ENCODE results near the gene SLC26A3. TPM values are rescaled to one million over a fixed set of nuclear protein-coding genes. Genes with fewer than 3 reads are reported as not detected.

SLC26A3 gene
- total and polyA plus RNA-seq, 12 donors: 0.03 to 0.50 (median 0.43) TPM; not detected in 8

DNA sequence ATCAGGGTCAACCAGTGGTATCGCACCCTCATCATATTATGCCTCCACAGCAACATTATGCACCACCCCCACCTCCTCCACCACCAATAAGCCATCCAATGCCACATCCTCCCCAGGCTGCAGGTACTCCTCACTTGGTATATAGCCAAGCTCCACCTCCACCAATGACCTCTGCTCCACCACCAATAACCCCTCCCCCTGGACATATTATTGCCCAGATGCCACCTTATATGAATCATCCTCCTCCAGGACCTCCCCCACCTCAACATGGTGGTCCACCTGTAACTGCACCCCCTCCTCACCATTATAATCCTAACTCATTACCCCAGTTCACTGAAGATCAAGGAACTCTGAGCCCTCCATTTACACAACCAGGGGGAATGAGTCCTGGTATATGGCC lies 44.4 kb downstream of the SLC26A3 start:
- Histone ChIP-seq H3K36me3 (replicated peaks in 1 of 2) (peaks cover 0 to 55% of the 10 kb centered on the region in 2 donors), H3K27me3 (no peaks in the 10 kb centered on the region), H3K4me3 (no peak overlapping the region), H3K4me1 (replicated peaks in 1 of 2) (no peaks in the 10 kb centered on the region), H3K9me3 (replicated peaks in 1 of 3) (no peaks in the 10 kb centered on the region), H3K27ac (no peak overlapping the region)
- no peak for DNase-seq
- intact Hi-C loops (cut with DNase I): no loop called here
- TF ChIP-seq, protein P1, sequence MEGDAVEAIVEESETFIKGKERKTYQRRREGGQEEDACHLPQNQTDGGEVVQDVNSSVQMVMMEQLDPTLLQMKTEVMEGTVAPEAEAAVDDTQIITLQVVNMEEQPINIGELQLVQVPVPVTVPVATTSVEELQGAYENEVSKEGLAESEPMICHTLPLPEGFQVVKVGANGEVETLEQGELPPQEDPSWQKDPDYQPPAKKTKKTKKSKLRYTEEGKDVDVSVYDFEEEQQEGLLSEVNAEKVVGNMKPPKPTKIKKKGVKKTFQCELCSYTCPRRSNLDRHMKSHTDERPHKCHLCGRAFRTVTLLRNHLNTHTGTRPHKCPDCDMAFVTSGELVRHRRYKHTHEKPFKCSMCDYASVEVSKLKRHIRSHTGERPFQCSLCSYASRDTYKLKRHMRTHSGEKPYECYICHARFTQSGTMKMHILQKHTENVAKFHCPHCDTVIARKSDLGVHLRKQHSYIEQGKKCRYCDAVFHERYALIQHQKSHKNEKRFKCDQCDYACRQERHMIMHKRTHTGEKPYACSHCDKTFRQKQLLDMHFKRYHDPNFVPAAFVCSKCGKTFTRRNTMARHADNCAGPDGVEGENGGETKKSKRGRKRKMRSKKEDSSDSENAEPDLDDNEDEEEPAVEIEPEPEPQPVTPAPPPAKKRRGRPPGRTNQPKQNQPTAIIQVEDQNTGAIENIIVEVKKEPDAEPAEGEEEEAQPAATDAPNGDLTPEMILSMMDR (IDR thresholded peaks at IDR 0.05): no peak
- TF ChIP-seq POLR2A (IDR thresholded peaks at IDR 0.05): no peak
- WGBS, 4 donors: 92 to 100% (median 100%) methylated on average over 1 of the region's 1 CpG

- TF ChIP-seq, protein P1 (IDR thresholded peaks at IDR 0.05): no peak
- TF ChIP-seq POLR2A (IDR thresholded peaks at IDR 0.05): no peak
- no peak for DNase-seq
- Histone ChIP-seq H3K27me3 (no peaks in the 10 kb centered on the region), H3K4me1 (replicated peaks in 1 of 2) (no peaks in the 10 kb centered on the region), H3K4me3 (no peak overlapping the region), H3K36me3 (replicated peaks in 1 of 2) (peaks cover 0 to 82% of the 10 kb centered on the region in 2 donors), H3K9me3 (replicated peaks in 1 of 3) (no peaks in the 10 kb centered on the region), H3K27ac (no peak overlapping the region)
- intact Hi-C loops (cut with DNase I): no loop called here
- whole genome bisulfite sequencing, 4 donors: 95 to 100% (median 99%) methylated on average over 2 of the region's 2 CpGs
These were observed 48.4 kb downstream of the SLC26A3 start for GRCh38 chr7:107754642-107755041.

DNA sequence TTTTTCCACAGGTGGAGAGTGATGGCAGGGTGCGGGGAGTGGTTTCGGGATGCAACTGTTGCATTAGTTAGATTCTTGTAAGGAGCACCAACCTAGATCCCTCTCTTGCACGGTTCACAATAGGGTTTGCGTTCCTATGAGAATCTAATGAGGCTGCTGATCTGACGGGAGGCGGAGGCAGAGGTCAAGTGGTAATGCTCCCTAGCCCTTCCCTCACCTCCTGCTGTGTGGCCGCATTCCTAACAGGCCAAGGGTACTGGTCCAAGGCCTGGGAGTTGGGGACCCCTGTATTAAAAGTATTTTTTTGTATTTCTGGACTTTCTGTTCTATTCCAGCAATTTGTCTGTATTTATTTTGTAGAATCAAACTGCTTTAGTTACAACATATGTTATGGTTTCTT lies 51.9 kb downstream of the SLC26A3 start:
- Histone ChIP-seq H3K4me1 (replicated peaks in 1 of 2) (peaks cover 0 to 18% of the 10 kb centered on the region in 2 donors), H3K9me3 (replicated peaks in 1 of 3) (no peaks in the 10 kb centered on the region), H3K27me3 (no peaks in the 10 kb centered on the region), H3K27ac (no peak overlapping the region), H3K4me3 (no peak overlapping the region), H3K36me3 (replicated peaks in 1 of 2) (peaks cover 0 to 56% of the 10 kb centered on the region in 2 donors)
- DNase-seq: no peak
- intact Hi-C loops (cut with DNase I): no loop called here
- 90 to 97% (median 95%) methylated on average over 7 of the region's 7 CpGs for WGBS, 4 donors
- TF ChIP-seq, protein P1 (IDR thresholded peaks at IDR 0.05): no peak
- no peak for TF ChIP-seq POLR2A (IDR thresholded peaks at IDR 0.05)

GRCh38 chr7:107746006-107746405 lies 57.0 kb downstream of the SLC26A3 start:
- H3K27me3 ChIP-seq: no peaks in the 10 kb centered on the region
- no peak overlapping the region for H3K27ac ChIP-seq
- TF ChIP-seq, protein P1 (IDR thresholded peaks at IDR 0.05): no peak
- TF ChIP-seq POLR2A (IDR thresholded peaks at IDR 0.05): no peak
- intact Hi-C loops (cut with DNase I): loop anchor here in 1 of 2 donors (10.0 kb wide), 1 partner anchor 129 kb away; no protein-coding TSS in a partner anchor
- H3K4me3 ChIP-seq: no peak overlapping the region
- no peak for DNase-seq
- H3K9me3 ChIP-seq (replicated peaks in 1 of 3): no peaks in the 10 kb centered on the region
- peaks cover 12 to 39% of the 10 kb centered on the region in 2 donors for H3K4me1 ChIP-seq (replicated peaks in 1 of 2)
- peaks cover 0 to 12% of the 10 kb centered on the region in 2 donors for H3K36me3 ChIP-seq (replicated peaks in 1 of 2)
- WGBS, 4 donors: 73 to 77% (median 76%) methylated on average over 3 of the region's 3 CpGs

All from adrenal gland (tissue), 12 donors.